Breast epithelium (tissue), 3 donors: ENCODE data around the gene DBN1.

Experiments
- POLR2A ChIP-seq: fragments of 450-650 bp; IDR thresholded peaks from one replicate; pipeline ENCODE4 v1.6.1; 2016; ENCODE audit warnings: antibody characterized with exemption, mild to moderate bottlenecking, moderate library complexity
- TF ChIP-seq, protein P1 (sequence below), 3 donors: fragments of 450-650 bp; IDR thresholded peaks; one replicate each; pipeline ENCODE4 v1.5.1; 2016 to 2017; ENCODE audit warnings: antibody characterized with exemption in 3 of 3, mild to moderate bottlenecking in 3 of 3, moderate library complexity in 3 of 3

GRCh38 chr5:177430972-177431316 is 42.5 kb downstream of the DBN1 start:
- TF ChIP-seq POLR2A: no peak
- TF ChIP-seq, protein P1, sequence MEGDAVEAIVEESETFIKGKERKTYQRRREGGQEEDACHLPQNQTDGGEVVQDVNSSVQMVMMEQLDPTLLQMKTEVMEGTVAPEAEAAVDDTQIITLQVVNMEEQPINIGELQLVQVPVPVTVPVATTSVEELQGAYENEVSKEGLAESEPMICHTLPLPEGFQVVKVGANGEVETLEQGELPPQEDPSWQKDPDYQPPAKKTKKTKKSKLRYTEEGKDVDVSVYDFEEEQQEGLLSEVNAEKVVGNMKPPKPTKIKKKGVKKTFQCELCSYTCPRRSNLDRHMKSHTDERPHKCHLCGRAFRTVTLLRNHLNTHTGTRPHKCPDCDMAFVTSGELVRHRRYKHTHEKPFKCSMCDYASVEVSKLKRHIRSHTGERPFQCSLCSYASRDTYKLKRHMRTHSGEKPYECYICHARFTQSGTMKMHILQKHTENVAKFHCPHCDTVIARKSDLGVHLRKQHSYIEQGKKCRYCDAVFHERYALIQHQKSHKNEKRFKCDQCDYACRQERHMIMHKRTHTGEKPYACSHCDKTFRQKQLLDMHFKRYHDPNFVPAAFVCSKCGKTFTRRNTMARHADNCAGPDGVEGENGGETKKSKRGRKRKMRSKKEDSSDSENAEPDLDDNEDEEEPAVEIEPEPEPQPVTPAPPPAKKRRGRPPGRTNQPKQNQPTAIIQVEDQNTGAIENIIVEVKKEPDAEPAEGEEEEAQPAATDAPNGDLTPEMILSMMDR (IDR thresholded peaks at IDR 0.05): no peak
